ENCODE data around the gene PRRT2. TPM values are rescaled to one million over a fixed set of nuclear protein-coding genes. Genes with fewer than 3 reads are reported as not detected.

Gene PRRT2
- total and polyA plus RNA-seq, 2 donors (not counting 3 experiments of a cell fraction or from before 2014, with no cell fraction given): 3.3 TPM

GRCh38 chr16:29789775-29790182 is 22.2 kb upstream of the PRRT2 start:
- ChIA-PET CTCF (interaction anchor here (0.6 to 6.3 kb wide), 16 partner anchors 10 to 99 kb away, joined by 3 to 34 read pairs (median 4); partner anchors contain the start of genes CDIPT and PAGR1), POLR2A (interaction anchor here (1.0 to 1.2 kb wide), 3 partner anchors 14 to 184 kb away, joined by 3 to 9 read pairs (median 3); partner anchors contain the start of gene TAOK2)
- Histone ChIP-seq H3K27me3 (ENCODE audit: control insufficient read depth in 2 of 2, insufficient read depth in 2 of 2, low read length in 2 of 2) (no peaks in the 10 kb centered on the region), H4K20me1 (replicated peaks; ENCODE audit: control insufficient read depth, extremely low read depth, insufficient read depth, low read length) (no peaks in the 10 kb centered on the region), H3K9me3 (replicated peaks; ENCODE audit: control insufficient read depth, insufficient read depth, low read length) (no peaks in the 10 kb centered on the region), H3K36me3 (ENCODE audit: control insufficient read depth in 2 of 2, extremely low read depth in 1 of 2, insufficient read depth in 2 of 2, low read length in 2 of 2) (no peaks in the 10 kb centered on the region), H3K27ac (ENCODE audit: insufficient read depth, low read depth, low read length) (no peak overlapping the region), H2AFZ (ENCODE audit: low read depth, low read length) (peak overlapping the region; percentile 98), H3K9me1 (replicated peaks; ENCODE audit: control insufficient read depth, extremely low read depth, insufficient read depth, low read length) (no peaks in the 10 kb centered on the region), H3K79me2 (ENCODE audit: control insufficient read depth, insufficient read depth, low read length) (peaks cover 42% of the 10 kb centered on the region), H3K4me3 (replicated peaks in 1 of 3; ENCODE audit: insufficient read depth in 1 of 3, low read depth in 1 of 3, low read length in 3 of 3) (peak overlapping the region; percentile 33 to 44 (median 43)), H3K4me1 (ENCODE audit: control insufficient read depth, extremely low read depth, insufficient read depth, low read length) (peaks cover 28% of the 10 kb centered on the region), H3K9ac (replicated peaks; ENCODE audit: extremely low read depth, insufficient read depth, low read length) (peak overlapping the region; percentile 53), H3K4me2 (ENCODE audit: insufficient read depth, low read length) (peak overlapping the region; percentile 62)
- intact Hi-C loops (cut with micrococcal nuclease): loop anchor here (1.0 to 5.0 kb wide), 5 partner anchors 16 to 188 kb away; partner anchors contain the start of genes CDIPT and PAGR1
- DNase-seq (ENCODE audit: low read depth, low spot score) (no peak), FAIRE-seq (peak; percentile 59)
- no peak for TF ChIP-seq EZH2 (IDR thresholded peaks at IDR 0.05; ENCODE audit: borderline replicate concordance, low read depth, low read length, severe bottlenecking)
- TF ChIP-seq MYC (IDR thresholded peaks at IDR 0.05; ENCODE audit: low read depth, low read length): no peak
- no peak for TF ChIP-seq CTCF (IDR thresholded peaks at IDR 0.05; ENCODE audit: extremely low read depth in 1 of 2, insufficient read depth in 1 of 2, low read depth in 1 of 2, low read length in 2 of 2)
- no peak for TF ChIP-seq MAX (IDR thresholded peaks at IDR 0.05; ENCODE audit: insufficient read depth, insufficient read length)
- TF ChIP-seq FOS (IDR thresholded peaks at IDR 0.05; ENCODE audit: borderline replicate concordance, insufficient read depth, low read length): no peak
- TF ChIP-seq JUN (IDR thresholded peaks at IDR 0.05; ENCODE audit: borderline replicate concordance, insufficient read depth, insufficient read length, low read depth): no peak
- no peak for TF ChIP-seq POLR2A (IDR thresholded peaks at IDR 0.05; ENCODE audit: low read depth, low read length)
- no peak for TF ChIP-seq GATA2 (IDR thresholded peaks at IDR 0.05; ENCODE audit: insufficient read depth, insufficient read length, low read depth, low read length)
- dilution Hi-C loops (cut with MboI; ENCODE audit: extremely low pct_ligation_motif_present, low sequenced_read_pairs): no loop called here
- BruUV-seq (replicated peaks): TSS peak; percentile 40

All from endothelial cell of umbilical vein (primary cell).